ENCODE data around the gene ZMIZ2. TPM values are rescaled to one million over a fixed set of nuclear protein-coding genes. Genes with fewer than 3 reads are reported as not detected.
"Not testable (repeated sequence)": the region's sequence is repeated elsewhere in the genome, so short reads cannot be mapped to it uniquely, and the experiment has no call there.

Gene ZMIZ2
- total RNA-seq, 3 donors from 2014 or later: 80.4 to 104 (median 89.8) TPM

DNA sequence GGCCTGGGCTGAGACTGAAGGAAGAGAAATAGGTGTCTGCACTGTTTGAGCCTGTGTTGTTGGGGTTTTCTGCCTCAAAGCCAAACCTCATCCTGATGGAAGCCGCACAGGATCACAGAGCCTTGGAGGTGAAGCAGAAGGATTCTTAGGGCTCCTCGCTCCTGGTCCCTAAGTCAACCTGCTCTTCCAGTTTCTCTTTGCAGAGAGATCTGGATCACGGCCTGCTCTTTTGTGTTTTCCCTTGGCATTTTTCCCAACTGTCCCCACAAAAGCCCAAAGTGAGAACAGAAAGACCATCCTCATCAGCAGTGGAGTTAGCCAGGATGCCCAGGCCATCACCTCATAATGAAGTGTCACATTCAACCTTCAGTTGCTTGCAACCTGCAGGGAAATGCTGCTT lies 27.6 kb downstream of the ZMIZ2 start:
- ATAC-seq: no peak
- Histone ChIP-seq H3K4me3 (no peak overlapping the region), H3K36me3 (ENCODE audit: low read depth) (no peaks in the 10 kb centered on the region), H3K4me1 (ENCODE audit: low read depth) (no peaks in the 10 kb centered on the region), H3K9me3 (no peaks in the 10 kb centered on the region)
- intact Hi-C loops (cut with DNase I, micrococcal nuclease): no loop called here
- DNase-seq: no peak
- TF ChIP-seq, protein P1, sequence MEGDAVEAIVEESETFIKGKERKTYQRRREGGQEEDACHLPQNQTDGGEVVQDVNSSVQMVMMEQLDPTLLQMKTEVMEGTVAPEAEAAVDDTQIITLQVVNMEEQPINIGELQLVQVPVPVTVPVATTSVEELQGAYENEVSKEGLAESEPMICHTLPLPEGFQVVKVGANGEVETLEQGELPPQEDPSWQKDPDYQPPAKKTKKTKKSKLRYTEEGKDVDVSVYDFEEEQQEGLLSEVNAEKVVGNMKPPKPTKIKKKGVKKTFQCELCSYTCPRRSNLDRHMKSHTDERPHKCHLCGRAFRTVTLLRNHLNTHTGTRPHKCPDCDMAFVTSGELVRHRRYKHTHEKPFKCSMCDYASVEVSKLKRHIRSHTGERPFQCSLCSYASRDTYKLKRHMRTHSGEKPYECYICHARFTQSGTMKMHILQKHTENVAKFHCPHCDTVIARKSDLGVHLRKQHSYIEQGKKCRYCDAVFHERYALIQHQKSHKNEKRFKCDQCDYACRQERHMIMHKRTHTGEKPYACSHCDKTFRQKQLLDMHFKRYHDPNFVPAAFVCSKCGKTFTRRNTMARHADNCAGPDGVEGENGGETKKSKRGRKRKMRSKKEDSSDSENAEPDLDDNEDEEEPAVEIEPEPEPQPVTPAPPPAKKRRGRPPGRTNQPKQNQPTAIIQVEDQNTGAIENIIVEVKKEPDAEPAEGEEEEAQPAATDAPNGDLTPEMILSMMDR (IDR thresholded peaks at IDR 0.05): no peak

- no peak for ATAC-seq
- intact Hi-C loops (cut with DNase I, micrococcal nuclease): no loop called here
Measured at GRCh38 chr7:44782460-44782859, 33.8 kb downstream of the ZMIZ2 start.

DNA sequence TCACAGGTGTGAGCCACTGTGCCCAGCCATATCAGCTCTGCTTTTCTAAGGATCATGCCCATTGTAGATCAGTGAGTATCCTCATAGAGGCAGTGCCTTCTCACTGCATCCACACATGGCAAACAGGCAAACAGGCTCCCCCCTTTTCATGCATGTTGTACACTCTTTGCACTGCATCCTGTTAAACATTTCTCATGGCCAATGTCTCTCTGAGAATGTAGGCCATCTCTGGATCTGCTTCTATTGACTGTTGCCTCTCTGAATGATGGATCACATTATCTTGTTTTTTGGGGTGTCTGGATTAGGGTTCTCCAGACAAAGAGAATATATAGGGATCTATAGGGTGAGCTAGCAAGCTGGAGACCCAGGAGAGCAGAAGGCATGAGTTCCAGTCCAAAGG lies 34.8 kb downstream of the ZMIZ2 start:
- Histone ChIP-seq H3K9me3 (no peaks in the 10 kb centered on the region), H3K36me3 (ENCODE audit: low read depth) (no peaks in the 10 kb centered on the region), H3K4me1 (ENCODE audit: low read depth) (no peaks in the 10 kb centered on the region), H3K4me3 (no peak overlapping the region)
- TF ChIP-seq, protein P1 (IDR thresholded peaks at IDR 0.05): no peak
- no peak for DNase-seq
- intact Hi-C loops (cut with DNase I, micrococcal nuclease): no loop called here
- ATAC-seq: no peak

More at GRCh38 chr7:44782460-44782859, 33.8 kb downstream of the ZMIZ2 start:
- no peaks in the 10 kb centered on the region for H3K9me3 ChIP-seq
- DNase-seq: no peak
- TF ChIP-seq, protein P1 (IDR thresholded peaks at IDR 0.05): no peak
- H3K36me3 ChIP-seq (ENCODE audit: low read depth): no peaks in the 10 kb centered on the region
- no peak overlapping the region for H3K4me3 ChIP-seq
- no peaks in the 10 kb centered on the region for H3K4me1 ChIP-seq (ENCODE audit: low read depth)

GRCh38 chr7:44784364-44784763 lies 35.7 kb downstream of the ZMIZ2 start:
- DNase-seq (no peak), ATAC-seq (no peak)
- Histone ChIP-seq H3K4me3 (no peak overlapping the region), H3K4me1 (ENCODE audit: low read depth) (no peaks in the 10 kb centered on the region), H3K9me3 (no peaks in the 10 kb centered on the region), H3K36me3 (ENCODE audit: low read depth) (no peaks in the 10 kb centered on the region)
- intact Hi-C loops (cut with DNase I, micrococcal nuclease): no loop called here
- TF ChIP-seq, protein P1 (IDR thresholded peaks at IDR 0.05): no peak

DNA sequence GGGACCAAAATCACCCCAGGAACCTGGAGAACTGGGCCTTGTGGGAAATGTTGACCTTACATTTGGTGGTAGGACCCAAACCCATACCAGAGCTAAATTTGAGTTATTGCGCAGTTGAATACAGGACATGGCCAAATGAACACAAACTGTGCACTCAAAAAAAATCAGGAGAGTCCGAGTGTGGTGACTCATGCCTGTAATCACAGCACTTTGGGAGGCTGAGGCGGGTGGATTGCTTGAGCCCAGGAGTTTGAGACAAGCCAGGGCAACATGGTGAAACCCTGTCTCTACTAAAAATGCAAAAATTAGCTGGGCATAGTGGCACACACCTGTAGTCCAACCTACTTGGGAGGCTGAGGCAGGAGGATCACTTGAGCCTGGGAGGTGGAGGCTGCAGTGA lies 36.6 kb downstream of the ZMIZ2 start:
- DNase-seq; intact Hi-C loops (cut with DNase I, micrococcal nuclease); H3K36me3 ChIP-seq (ENCODE audit: low read depth); H3K9me3 ChIP-seq; ATAC-seq; H3K4me3 ChIP-seq; H3K4me1 ChIP-seq (ENCODE audit: low read depth): not testable (repeated sequence)

DNA sequence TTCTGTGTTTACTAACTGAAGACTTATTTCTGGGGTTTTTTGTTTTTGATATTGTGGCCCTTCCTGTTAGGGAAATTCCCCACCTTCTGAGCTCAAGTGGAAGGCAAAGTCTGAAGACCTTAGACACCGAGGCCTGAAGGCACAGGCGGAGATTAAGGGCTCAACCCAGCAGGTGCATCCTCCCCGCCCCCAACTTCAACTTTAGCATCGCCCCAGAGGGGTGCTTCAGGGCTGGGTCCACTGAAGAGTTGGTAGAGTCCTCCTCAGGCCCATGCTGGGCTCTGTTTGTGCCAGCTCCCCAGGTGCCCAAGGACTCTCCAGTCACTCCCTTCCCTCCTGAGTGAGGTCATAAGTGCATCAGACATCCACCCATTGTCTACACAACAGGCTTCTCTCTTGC lies 38.4 kb downstream of the ZMIZ2 start:
- Histone ChIP-seq H3K36me3 (ENCODE audit: low read depth) (no peaks in the 10 kb centered on the region), H3K4me1 (ENCODE audit: low read depth) (no peaks in the 10 kb centered on the region), H3K4me3 (no peak overlapping the region), H3K9me3 (no peaks in the 10 kb centered on the region)
- ATAC-seq (no peak), DNase-seq (no peak)
- TF ChIP-seq, protein P1 (IDR thresholded peaks at IDR 0.05): no peak
- intact Hi-C loops (cut with DNase I, micrococcal nuclease): no loop called here

Data from mucosa of descending colon (tissue), 3 donors.